Stimulated activated CD4-positive, alpha-beta T cell treated with anti-CD3 and anti-CD28 coated beads, Interleukin-1b, Interleukin-23, amount 100 ng/mL, for 4 hours (primary cell): ENCODE data around the gene CERS2.
A peak's percentile ranks its signal among the peaks of the same experiment; 100 is the strongest.

ENCODE experiments used
- DNase-seq, 2 donors: peaks; one replicate each; pipeline ENCODE4 v3.0.0-alpha.2; 2020; ENCODE audit warnings: low read depth in 2 of 2

CERS2 gene

GRCh38 chr1:150997126-150997872 is 22.7 kb upstream of the CERS2 start:
- DNase-seq = no peak

GRCh38 chr1:150995896-150996295 is 21.3 kb upstream of the CERS2 start:
- DNase-seq = no peak

- no peak for DNase-seq
Measured at GRCh38 chr1:150995460-150995859, 20.8 kb upstream of the CERS2 start.

GRCh38 chr1:150994248-150994647 is 19.6 kb upstream of the CERS2 start:
- no peak for DNase-seq

- no peak for DNase-seq
Measured at GRCh38 chr1:150992626-150993025, 18.0 kb upstream of the CERS2 start.

GRCh38 chr1:150987924-150988323 is 13.3 kb upstream of the CERS2 start:
- DNase-seq = no peak

GRCh38 chr1:150985179-150985825 is 10.7 kb upstream of the CERS2 start:
- DNase-seq = no peak

GRCh38 chr1:150981805-150982712 is 7.4 kb upstream of the CERS2 start, which contains the start of gene ANXA9:
Gene ANXA9, plus strand, starts transcription at chr1:150982292. Its CDS starts 814 bp downstream, at chr1:150983106.
- no peak for DNase-seq

GRCh38 chr1:150981177-150981804 is 6.7 kb upstream of the CERS2 start:
- no peak for DNase-seq

GRCh38 chr1:150979092-150980056 is 4.7 kb upstream of the CERS2 start:
- peak; percentile 72 to 90 for DNase-seq

- peak; percentile 58 to 59 for DNase-seq
Measured at GRCh38 chr1:150976879-150977694, 2.5 kb upstream of the CERS2 start.

- DNase-seq = no peak
Measured at GRCh38 chr1:150976401-150976821, 1.8 kb upstream of the CERS2 start.

- peak; percentile 31 to 33 for DNase-seq
Measured at GRCh38 chr1:150973836-150974579, 627 bp downstream of the CERS2 start.

GRCh38 chr1:150973258-150973835 is 1.3 kb downstream of the CERS2 start:
- DNase-seq = peak in 1 of 2 donors; percentile 19

GRCh38 chr1:150972417-150972940 is 2.2 kb downstream of the CERS2 start:
- no peak for DNase-seq

GRCh38 chr1:150971583-150972416 is 2.8 kb downstream of the CERS2 start:
- DNase-seq = no peak

GRCh38 chr1:150970808-150971582 is 3.6 kb downstream of the CERS2 start:
- DNase-seq = no peak
